Measurements from ENCODE around the gene CREB1. TPM values are rescaled to one million over a fixed set of nuclear protein-coding genes. Genes with fewer than 3 reads are reported as not detected.
"Not testable (repeated sequence)": the region's sequence is repeated elsewhere in the genome, so short reads cannot be mapped to it uniquely, and the experiment has no call there.

The CREB1 gene
- total RNA-seq: 10 to 100 TPM; 42.9 to 51.7 TPM
- long read RNA-seq, full-length matches to known transcripts: 15 of 26 reads
- long read RNA-seq, partial matches to known transcripts: 5 of 26 reads
- long read RNA-seq, other reads (novel, unspliced or antisense): 6 of 26 reads

DNA sequence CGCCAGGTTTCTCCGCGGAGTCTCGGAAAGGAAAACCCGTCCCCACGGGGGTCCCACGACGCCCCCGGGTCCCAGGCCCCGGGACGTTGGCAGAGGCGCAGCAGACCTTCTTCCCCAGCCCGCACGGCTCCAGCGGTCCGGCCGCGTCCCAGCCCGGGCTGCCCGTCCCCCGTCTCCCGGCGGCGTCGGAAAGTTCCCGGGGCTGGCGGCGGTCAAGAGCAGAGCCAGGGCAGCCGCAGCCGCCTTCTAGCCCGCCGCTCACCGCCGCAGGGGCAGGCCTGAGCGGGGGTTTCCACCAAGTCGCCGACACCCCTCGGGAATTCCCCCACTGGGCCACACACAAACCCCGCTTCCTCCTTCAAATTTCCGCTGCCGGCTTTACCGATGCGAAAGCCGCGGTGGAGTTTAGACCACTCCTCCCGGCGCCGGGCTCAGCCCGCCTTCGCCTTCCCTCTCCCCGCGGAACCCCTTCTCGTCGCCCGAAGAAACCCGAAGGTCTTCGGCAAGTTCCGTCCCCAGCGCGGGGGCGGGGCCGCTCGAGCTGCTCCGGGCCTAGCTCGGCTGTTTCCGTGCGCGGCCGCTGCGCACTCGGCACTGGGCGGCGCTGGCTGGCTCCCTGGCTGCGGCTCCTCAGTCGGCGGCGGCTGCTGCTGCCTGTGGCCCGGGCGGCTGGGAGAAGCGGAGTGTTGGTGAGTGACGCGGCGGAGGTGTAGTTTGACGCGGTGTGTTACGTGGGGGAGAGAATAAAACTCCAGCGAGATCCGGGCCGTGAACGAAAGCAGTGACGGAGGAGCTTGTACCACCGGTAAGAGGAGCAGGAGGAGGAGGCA lies at the start of gene CREB1:
Gene CREB1, plus strand, starts transcription at position 633 of the 830 bp plus-strand sequence. CDS start 25,674 bp downstream, outside the sequence.
- ATAC-seq: peak; percentile 83
- intact Hi-C loops (cut with DNase I, micrococcal nuclease): no loop called here
- DNase-seq: peak; percentile 98

DNA sequence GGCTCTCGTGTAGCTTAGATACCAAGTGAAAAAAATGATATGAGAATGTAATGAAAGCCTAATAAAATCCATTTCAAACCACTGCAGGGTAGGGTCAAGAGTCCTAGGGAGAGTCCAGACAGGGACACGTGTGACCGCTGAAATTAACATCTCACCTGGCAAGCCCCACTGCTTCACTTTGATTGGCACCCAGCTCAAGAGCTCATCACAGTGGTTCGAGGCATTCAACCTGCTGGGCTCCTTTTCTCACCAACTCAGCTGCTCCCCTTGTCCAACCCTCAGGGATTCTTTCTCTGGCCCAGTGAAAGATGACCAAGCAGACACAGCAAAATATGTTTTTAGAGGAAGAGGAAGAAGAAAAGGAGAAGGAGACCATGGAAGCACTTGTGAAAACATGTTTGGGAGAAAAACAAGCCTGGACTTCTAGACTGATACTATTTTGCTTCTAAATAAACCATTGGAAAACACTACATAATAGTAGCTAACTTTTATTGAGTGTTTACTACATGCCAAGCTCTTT lies 49.2 kb upstream of the CREB1 start:
- intact Hi-C loops (cut with DNase I, micrococcal nuclease): no loop called here
- DNase-seq (no peak), ATAC-seq (no peak)

DNA sequence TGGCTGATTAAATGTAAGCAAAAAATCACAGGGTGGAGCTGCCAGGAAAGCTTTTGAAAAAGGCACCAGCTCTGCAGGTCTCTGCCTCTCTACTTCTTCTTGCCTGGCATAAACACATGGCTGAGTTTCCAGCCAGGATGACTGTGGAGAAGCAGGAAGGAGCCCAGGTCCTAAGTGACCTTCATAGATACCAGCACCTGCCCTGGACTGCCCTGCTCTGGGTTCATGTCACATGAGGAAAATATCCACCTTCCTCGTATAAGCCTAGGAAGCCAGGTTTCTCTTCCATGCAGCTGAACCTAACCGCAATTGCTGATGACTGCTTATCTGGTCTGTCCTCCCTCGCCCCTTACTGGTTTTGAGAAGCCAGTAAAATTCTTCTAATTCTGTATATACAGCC lies 47.8 kb upstream of the CREB1 start:
- DNase-seq (no peak), ATAC-seq (no peak)
- intact Hi-C loops (cut with DNase I, micrococcal nuclease): no loop called here

DNA sequence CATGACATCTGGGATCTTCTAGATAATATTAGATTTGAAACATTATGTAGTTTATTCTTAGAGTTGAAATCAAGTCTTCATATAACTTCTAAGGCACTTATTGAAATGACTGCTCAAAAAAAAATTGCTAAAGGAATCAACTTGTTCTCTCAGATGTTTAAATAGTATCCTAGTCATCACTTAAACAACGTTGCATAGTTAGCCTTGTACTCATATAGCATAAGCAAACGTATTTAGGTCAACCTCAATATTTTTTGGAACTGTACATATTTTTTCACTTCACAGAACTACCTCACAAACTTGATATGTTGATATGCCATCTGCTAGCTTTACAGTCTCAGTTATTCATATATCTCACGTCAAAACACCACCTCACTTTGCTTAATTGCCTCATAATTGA lies 47.1 kb upstream of the CREB1 start:
- ATAC-seq (no peak), DNase-seq (no peak)
- intact Hi-C loops (cut with DNase I, micrococcal nuclease): no loop called here

DNA sequence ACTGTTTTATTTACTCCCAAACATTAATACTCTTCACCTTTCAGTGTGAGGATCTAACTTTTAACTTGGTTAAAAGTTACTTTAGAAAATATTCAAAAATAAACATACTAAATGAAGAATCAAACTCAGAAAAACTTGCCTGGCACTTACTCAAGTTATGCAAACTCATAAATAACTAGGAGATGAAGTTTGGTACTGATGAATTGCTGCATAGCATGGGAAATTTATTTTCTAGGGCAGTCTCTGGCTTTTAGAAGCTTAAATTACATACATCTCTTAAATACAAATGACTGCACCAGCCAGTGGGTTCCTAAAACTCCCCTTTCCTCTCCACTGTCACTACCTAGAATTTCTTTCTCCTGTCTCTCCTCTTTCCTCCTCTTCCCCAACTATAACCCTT lies 46.7 kb upstream of the CREB1 start:
- intact Hi-C loops (cut with DNase I, micrococcal nuclease): no loop called here
- ATAC-seq: no peak

DNA sequence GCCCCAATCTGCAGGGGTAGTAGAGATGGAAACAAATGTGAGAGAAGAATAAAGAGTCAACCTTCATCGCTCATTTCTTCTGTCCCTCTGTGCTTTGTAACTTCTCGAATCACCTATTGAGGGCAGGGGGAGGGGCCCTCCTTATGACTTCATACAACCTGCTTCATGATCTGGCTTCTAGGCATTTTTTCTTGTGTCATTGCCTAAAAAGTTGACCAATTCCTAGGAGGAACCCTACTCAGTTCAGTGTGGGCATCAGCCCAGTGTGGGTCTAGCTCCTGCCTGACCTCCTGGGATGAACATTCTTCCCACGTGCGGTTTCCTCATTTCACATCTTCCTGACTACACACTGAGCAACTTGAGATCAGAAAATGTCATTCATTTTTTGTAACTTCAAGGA lies 46.3 kb upstream of the CREB1 start:
- intact Hi-C loops (cut with DNase I, micrococcal nuclease): no loop called here
- ATAC-seq (no peak), DNase-seq (no peak)

More for the DNA sequence above, 46.7 kb upstream of the CREB1 start:
- no peak for DNase-seq

DNA sequence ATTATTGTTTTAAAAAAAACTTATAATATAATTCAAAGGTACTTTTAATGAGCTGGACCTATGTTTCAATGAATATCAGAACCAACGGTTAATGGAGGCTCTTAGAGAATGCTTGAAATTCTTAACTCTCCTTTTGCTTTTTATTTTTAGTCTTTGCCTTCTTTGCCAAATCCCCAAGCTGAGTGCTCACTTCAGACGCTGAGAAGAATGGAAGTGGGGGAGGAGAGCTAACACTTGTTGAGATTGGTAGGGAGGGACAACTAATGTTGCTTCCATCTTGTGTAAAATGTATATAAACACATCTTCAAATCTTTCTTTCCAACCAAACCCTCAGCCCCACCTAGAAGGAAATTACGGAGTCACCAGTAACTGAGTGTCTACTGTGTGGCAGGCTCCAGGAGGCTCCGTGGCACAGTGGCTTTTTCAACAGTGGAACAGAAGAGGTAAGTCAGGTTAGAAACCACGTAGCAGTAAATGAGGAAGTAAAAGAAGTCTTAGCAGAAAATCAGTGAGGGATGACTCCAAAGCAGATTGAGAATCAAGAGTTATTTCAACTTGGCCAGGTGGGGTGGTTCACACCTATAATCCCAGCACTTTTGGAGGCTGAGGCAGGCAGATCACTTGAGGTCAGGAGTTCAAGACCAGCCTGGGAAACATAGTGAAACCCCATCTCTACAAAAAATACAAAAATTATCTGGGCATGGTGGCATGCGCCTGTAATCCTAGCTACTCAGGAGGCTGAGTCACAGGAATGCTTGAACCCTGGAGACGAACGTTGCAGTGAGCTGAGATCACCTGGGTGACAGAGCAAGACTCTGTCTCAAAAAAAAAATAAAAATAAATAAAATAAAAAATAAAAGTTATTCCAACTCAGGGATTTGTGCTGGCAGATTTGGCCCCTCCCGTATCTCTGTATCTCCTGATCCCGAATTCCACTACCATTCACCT lies 45.0 kb upstream of the CREB1 start:
- DNase-seq (no peak), ATAC-seq (no peak)
- intact Hi-C loops (cut with DNase I, micrococcal nuclease): no loop called here

DNA sequence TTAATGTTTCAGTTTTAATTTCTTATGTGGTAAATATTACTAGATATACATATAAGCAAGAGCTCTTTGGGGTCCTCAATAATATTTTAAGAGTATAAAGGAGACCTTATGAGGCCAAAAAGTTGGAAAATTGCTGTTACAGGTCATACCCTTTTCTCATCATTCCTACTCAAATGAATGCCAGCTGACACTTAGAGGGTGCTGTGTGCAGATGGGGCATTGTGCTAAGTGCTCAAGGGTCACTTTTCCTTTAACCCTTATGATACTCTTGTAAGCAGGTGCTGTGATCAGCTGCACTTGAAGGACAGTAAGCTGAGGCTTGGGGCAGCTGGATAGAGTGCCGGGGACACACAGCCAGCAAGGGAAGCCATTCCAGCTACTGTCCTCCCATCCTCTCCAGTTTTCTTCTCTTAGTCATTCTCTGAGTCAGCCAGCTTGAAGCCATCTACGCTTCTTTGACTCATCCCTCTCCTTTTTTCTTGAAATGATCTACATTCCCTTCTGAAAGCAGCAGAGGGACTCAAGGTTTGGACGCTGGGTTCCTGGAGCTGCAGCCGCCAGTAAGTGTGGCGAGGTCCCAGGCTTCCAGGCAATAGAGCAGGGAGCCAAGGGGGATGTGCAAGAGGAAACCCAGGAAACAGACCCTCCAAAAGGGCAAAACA lies 42.0 kb upstream of the CREB1 start:
- intact Hi-C loops (cut with DNase I, micrococcal nuclease): no loop called here
- ATAC-seq (no peak), DNase-seq (no peak)

DNA sequence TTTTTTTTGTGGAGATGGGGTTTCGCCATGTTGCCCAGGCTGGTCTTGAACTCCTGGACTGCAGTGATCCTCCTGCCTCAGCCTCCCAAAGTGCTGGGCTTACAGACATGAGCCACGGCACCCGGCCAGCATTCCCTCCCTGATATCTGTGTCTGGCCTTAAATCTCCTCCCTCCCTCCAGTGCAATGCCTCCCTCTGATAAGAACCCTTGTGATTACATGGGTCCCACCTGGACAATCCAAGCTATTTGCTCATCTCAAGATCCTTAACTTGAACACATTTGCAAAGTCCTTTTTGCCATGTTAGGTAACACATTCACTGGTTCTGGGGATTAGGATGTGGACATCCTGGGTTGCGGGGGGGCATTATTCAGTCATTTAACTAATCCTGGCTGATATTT lies 40.5 kb upstream of the CREB1 start:
- intact Hi-C loops (cut with DNase I, micrococcal nuclease): no loop called here
- DNase-seq: no peak

DNA sequence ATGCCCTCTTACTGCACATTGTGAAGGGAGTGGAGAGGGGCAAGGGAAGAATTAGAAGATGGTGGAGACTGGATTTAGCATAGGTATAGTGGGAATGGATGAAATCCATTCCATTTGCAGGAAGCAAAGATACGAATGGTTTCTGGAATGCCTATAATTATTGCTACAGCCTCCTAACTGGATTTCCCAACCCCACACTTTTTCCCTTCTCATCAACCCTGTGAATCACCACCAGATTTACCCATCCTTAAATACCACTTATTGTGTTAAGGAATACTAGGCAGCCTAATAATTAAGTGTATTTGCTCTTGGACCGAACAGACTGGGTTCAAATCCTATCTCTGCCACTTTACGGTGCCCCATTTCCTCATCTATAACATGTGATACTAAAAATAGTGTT lies 39.3 kb upstream of the CREB1 start:
- DNase-seq: no peak
- intact Hi-C loops (cut with DNase I, micrococcal nuclease): no loop called here
- ATAC-seq: no peak

More for the DNA sequence above, 40.5 kb upstream of the CREB1 start:
- no peak for ATAC-seq

DNA sequence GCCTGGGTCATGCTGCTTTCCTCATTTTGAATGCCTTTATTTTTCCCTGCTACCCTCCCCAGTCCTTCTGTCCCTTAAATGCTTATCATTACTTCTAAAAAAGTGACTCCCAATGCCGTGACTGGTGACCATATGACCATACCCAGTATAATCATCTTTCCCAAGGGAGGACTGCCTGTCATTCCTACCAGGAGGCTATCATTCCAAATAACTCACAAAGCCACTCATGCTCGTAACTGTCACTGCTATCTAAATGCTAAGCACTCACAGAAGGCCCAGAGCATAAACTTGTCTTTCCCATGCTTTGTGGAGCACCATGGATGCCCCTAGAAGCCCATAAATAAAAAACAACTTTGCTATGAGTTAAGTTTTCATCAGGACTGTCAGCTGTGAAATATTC lies 38.7 kb upstream of the CREB1 start:
- intact Hi-C loops (cut with DNase I, micrococcal nuclease): no loop called here
- DNase-seq (no peak), ATAC-seq (no peak)

DNA sequence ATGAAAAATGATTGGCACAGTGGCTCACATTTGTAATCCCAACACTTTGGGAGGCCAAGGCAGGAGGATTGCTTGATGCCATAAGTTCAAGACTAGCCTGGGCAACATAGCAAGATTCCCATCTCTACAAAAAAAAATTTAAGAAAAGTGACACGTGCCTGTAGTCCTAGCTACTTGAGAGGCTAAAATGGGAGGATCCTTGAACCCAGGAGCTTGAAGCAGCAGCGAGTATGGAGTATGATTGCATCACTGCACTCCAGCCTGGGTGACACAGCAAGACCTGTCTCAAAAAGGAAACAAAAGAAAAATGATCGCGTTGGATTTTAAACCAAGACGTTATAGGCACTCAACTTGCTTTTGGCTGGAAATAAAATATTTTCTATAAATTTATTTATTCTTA lies 37.8 kb upstream of the CREB1 start:
- intact Hi-C loops (cut with DNase I, micrococcal nuclease): no loop called here
- DNase-seq (no peak), ATAC-seq (no peak)

DNA sequence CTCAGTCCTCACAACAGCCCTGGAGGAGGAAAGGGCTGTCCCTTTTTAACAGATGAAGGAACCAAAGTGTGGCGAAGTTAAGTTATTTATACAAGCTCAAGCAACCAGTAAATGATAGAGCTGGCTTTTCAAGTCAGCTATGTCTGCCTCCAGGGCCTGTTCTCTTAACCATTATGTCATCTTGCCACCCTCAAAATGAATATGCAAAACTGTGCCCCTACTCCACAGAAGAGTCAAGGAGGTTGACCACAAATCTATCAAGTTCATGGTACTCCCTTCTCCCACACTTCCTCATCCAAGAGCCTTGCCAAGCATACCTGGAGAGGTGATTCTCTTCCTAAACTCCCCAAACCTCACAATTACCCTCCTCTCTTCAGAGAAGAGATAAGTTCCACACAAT lies 37.3 kb upstream of the CREB1 start:
- intact Hi-C loops (cut with DNase I, micrococcal nuclease): no loop called here
- ATAC-seq (no peak), DNase-seq (no peak)

DNA sequence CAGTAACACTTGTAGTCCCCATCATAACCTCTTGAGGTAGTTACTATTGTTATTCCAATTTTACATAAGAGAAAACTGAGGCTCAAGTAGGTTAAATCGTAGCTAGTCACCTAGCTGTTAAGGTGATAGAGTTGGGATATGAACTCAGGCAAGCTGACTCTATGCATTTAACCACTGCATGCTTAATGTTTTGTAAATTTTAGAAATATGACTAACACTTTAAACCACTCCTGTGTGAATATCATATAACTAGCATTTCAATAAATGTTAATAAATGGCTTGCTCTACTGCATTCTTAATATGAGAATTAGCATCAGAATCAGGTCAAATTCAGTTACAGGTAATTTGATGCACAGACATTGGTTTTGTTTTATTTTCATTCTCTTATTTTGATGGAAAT lies 35.6 kb upstream of the CREB1 start:
- DNase-seq (no peak), ATAC-seq (no peak)
- intact Hi-C loops (cut with DNase I, micrococcal nuclease): no loop called here

DNA sequence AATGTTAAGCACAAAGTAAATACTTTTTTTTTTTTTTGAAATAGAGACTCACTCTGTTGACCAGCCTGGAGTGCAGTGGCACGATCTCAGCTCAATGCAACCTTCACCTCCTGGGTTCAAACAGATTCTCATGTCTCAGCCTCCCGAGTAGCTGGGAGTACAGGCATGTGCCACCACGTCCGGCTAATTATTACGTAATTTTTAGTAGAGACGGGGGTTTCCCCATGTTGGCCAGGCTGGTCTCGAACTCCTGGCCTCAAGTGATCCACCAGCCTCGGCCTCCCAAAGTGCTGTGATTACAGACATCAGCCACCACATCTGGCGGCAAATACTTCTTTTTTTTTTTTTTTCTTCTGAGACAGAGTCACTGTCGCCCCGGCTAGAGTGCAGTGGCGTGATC lies 32.8 kb upstream of the CREB1 start:
- ATAC-seq; intact Hi-C loops (cut with DNase I, micrococcal nuclease); DNase-seq: not testable (repeated sequence)

DNA sequence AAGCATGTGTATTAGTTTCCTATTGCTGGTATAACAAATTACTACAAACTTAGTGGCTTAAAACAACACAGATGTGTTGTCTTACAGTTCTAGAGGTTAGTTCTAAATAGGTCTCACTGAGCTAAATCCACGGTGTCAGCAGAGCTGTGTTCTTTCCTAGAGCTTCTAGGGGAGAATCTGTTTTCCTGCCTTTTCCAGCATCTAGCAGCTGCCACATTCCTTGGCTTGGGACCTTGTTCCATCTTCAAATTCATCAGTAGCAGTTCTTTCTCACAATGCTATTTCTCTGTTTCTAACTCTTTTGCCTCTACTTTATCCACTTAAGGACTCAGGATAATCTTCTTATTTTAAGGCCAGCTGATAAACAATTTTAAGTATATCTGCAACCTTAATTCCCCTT lies 32.2 kb upstream of the CREB1 start:
- no peak for DNase-seq
- intact Hi-C loops (cut with DNase I, micrococcal nuclease): no loop called here
- no peak for ATAC-seq

DNA sequence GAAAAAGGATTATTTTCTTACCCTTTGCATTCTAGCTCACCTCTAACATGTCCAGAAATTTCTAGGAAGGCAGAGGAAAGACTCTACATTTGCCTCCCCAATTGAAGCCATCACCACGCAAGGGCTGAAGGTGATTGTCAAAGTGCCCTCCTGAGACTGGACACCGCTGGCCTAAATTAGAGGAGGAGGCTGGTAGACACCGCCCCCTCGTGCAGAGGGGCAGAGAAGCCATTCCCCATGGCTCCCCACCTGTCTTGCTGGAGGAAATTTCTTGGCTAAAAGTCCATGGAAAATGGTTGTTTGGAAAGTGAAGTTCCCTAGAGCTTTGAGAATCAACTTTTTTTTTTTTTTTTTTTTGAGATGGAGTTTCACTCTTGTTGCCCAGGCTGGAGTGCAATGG lies 31.3 kb upstream of the CREB1 start:
- intact Hi-C loops (cut with DNase I, micrococcal nuclease): no loop called here
- ATAC-seq (no peak), DNase-seq (no peak)

DNA sequence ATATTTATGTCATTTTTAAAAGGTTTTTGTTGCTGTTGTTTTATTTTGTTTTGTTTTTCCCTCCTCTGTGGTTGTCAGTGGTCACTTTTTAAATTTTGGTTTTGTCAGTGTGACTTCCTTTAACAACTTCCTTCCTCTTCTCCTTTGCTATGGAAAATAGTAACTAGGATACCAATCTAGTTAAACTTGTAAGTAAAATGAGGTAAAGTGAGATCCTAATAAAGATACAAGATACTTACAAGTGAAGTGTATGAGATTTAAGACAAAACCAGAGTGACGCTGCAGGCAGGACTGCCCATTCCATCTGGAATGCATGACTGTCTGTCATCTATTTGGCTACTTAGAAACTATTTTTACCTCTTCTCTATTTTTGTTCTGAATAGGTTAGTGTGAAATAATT lies 30.6 kb upstream of the CREB1 start:
- intact Hi-C loops (cut with DNase I, micrococcal nuclease): no loop called here
- ATAC-seq (no peak), DNase-seq (no peak)

Data from left colon (tissue), 2 donors.